Fibroblast of skin of abdomen (primary cell): Measurements from ENCODE around the gene SYT9.

ENCODE experiments used
- DNase-seq: peaks from one replicate; pipeline ENCODE4 v3.0.0-alpha.2; 2013

The SYT9 gene

GRCh38 chr11:7484645-7485044, 232.9 kb downstream of the SYT9 start:
- peak; percentile 16 for DNase-seq

GRCh38 chr11:7485186-7486097, 233.7 kb downstream of the SYT9 start, which contains the start of gene OLFML1:
OLFML1 (plus strand) TSS chr11:7485506; CDS start chr11:7485876, 370 bp downstream.
- peak; percentile 52 for DNase-seq

GRCh38 chr11:7486098-7486780, 234.5 kb downstream of the SYT9 start:
- no peak for DNase-seq

- DNase-seq = peak; percentile 28
These were observed 235.1 kb downstream of the SYT9 start for GRCh38 chr11:7486781-7487140.

- no peak for DNase-seq
These were observed 235.7 kb downstream of the SYT9 start for GRCh38 chr11:7487360-7487759.

GRCh38 chr11:7488681-7489080, 237.0 kb downstream of the SYT9 start:
- no peak for DNase-seq

- DNase-seq = no peak
These were observed 237.7 kb downstream of the SYT9 start for GRCh38 chr11:7489376-7489775.

- peak; percentile 61 for DNase-seq
These were observed 238.3 kb downstream of the SYT9 start for GRCh38 chr11:7490054-7490453.

- DNase-seq = no peak
These were observed 238.8 kb downstream of the SYT9 start for GRCh38 chr11:7490535-7490934.

- no peak for DNase-seq
These were observed 240.5 kb downstream of the SYT9 start for GRCh38 chr11:7492253-7492652.

GRCh38 chr11:7493670-7494069, 242.0 kb downstream of the SYT9 start:
- DNase-seq = no peak

GRCh38 chr11:7494086-7494745, 242.5 kb downstream of the SYT9 start:
- DNase-seq = no peak

GRCh38 chr11:7495882-7496551, 244.3 kb downstream of the SYT9 start:
- DNase-seq = no peak

GRCh38 chr11:7498193-7498592, 246.5 kb downstream of the SYT9 start:
- DNase-seq = no peak

- DNase-seq = no peak
These were observed 247.4 kb downstream of the SYT9 start for GRCh38 chr11:7499081-7499480.

GRCh38 chr11:7500251-7500650, 248.5 kb downstream of the SYT9 start:
- no peak for DNase-seq

- DNase-seq = no peak
These were observed 249.5 kb downstream of the SYT9 start for GRCh38 chr11:7501251-7501650.

- DNase-seq = no peak
These were observed 250.2 kb downstream of the SYT9 start for GRCh38 chr11:7501894-7502293.

GRCh38 chr11:7506243-7506642, 254.5 kb downstream of the SYT9 start:
- DNase-seq = no peak

- no peak for DNase-seq
These were observed 256.4 kb downstream of the SYT9 start for GRCh38 chr11:7508087-7508486.

- no peak for DNase-seq
These were observed 258.3 kb downstream of the SYT9 start for GRCh38 chr11:7509966-7510365.

- DNase-seq = no peak
These were observed 259.7 kb downstream of the SYT9 start for GRCh38 chr11:7511401-7511800.
